ENCODE data around the gene ARSI.
"Not testable (repeated sequence)": the region's sequence is repeated elsewhere in the genome, so short reads cannot be mapped to it uniquely, and the experiment has no call there.

The ARSI gene

GRCh38 chr5:150265870-150266383 lies 36.8 kb downstream of the ARSI start:
- DNase-seq (ENCODE audit: low read depth in 2 of 2), result no peak

- DNase-seq (ENCODE audit: low read depth in 2 of 2), result no peak
These were observed 37.8 kb downstream of the ARSI start for GRCh38 chr5:150264667-150265603.

GRCh38 chr5:150263801-150264621 lies 38.7 kb downstream of the ARSI start:
- DNase-seq (ENCODE audit: low read depth in 2 of 2), result no peak

- no peak for DNase-seq (ENCODE audit: low read depth in 2 of 2)
These were observed 39.3 kb downstream of the ARSI start for GRCh38 chr5:150263375-150263775.

GRCh38 chr5:150262502-150262901 lies 40.2 kb downstream of the ARSI start:
- no peak for DNase-seq (ENCODE audit: low read depth in 2 of 2)

GRCh38 chr5:150261231-150261630 lies 41.5 kb downstream of the ARSI start:
- no peak for DNase-seq (ENCODE audit: low read depth in 2 of 2)

- no peak for DNase-seq (ENCODE audit: low read depth in 2 of 2)
These were observed 44.6 kb downstream of the ARSI start for GRCh38 chr5:150258130-150258529.

GRCh38 chr5:150257424-150257823 lies 45.3 kb downstream of the ARSI start:
- DNase-seq (ENCODE audit: low read depth in 2 of 2), result no peak

- no peak for DNase-seq (ENCODE audit: low read depth in 2 of 2)
These were observed 46.2 kb downstream of the ARSI start for GRCh38 chr5:150256410-150257064.

GRCh38 chr5:150255659-150256409 lies 46.9 kb downstream of the ARSI start:
- no peak for DNase-seq (ENCODE audit: low read depth in 2 of 2)

- no peak for DNase-seq (ENCODE audit: low read depth in 2 of 2)
These were observed 47.9 kb downstream of the ARSI start for GRCh38 chr5:150254774-150255173.

GRCh38 chr5:150254363-150254762 lies 48.3 kb downstream of the ARSI start:
- no peak for DNase-seq (ENCODE audit: low read depth in 2 of 2)

- DNase-seq (ENCODE audit: low read depth in 2 of 2), result no peak
These were observed 49.1 kb downstream of the ARSI start for GRCh38 chr5:150253416-150254208.

- DNase-seq (ENCODE audit: low read depth in 2 of 2), result no peak
These were observed 50.2 kb downstream of the ARSI start for GRCh38 chr5:150252489-150252888.

GRCh38 chr5:150251504-150251903 lies 51.2 kb downstream of the ARSI start:
- no peak for DNase-seq (ENCODE audit: low read depth in 2 of 2)

- DNase-seq (ENCODE audit: low read depth in 2 of 2), result no peak
These were observed 53.0 kb downstream of the ARSI start for GRCh38 chr5:150249744-150250143.

GRCh38 chr5:150248946-150249345 lies 53.8 kb downstream of the ARSI start:
- no peak for DNase-seq (ENCODE audit: low read depth in 2 of 2)

GRCh38 chr5:150248493-150248892 lies 54.2 kb downstream of the ARSI start:
- DNase-seq (ENCODE audit: low read depth in 2 of 2), result not testable (repeated sequence)

- DNase-seq (ENCODE audit: low read depth in 2 of 2), result no peak
These were observed 55.0 kb downstream of the ARSI start for GRCh38 chr5:150247726-150248125.

GRCh38 chr5:150246835-150247234 lies 55.9 kb downstream of the ARSI start:
- DNase-seq (ENCODE audit: low read depth in 2 of 2), result no peak
